ENCODE measurements around the gene MKRN1.
"Not testable (repeated sequence)": the region's sequence is repeated elsewhere in the genome, so short reads cannot be mapped to it uniquely, and the experiment has no call there.

The MKRN1 gene

GRCh38 chr7:140416560-140416959, 62.7 kb downstream of the MKRN1 start:
- Histone ChIP-seq H3K27me3 (ENCODE audit: insufficient read depth, low read length, poor library complexity, severe bottlenecking) (no peaks in the 10 kb centered on the region), H2AFZ (ENCODE audit: low read length) (no peak overlapping the region), H3K4me3 (ENCODE audit: low read length, poor library complexity, severe bottlenecking) (no peak overlapping the region), H3F3A (ENCODE audit: low read depth) (no peaks in the 10 kb centered on the region), H3K79me2 (ENCODE audit: insufficient read depth, low read length) (no peaks in the 10 kb centered on the region), H3K36me3 (ENCODE audit: insufficient read depth, low read length) (no peaks in the 10 kb centered on the region), H3K9me2 (replicated peaks; ENCODE audit: low read depth, low read length) (no peaks in the 10 kb centered on the region), H4K20me1 (ENCODE audit: insufficient read depth, low read length, poor library complexity, severe bottlenecking) (no peaks in the 10 kb centered on the region), H3K4me2 (ENCODE audit: low read depth, low read length, poor library complexity, severe bottlenecking) (no peak overlapping the region), H3K9me3 (ENCODE audit: insufficient read depth, low read depth, low read length) (no peaks in the 10 kb centered on the region), H3K4me1 (ENCODE audit: insufficient read depth, low read length, poor library complexity, severe bottlenecking) (peaks cover 27% of the 10 kb centered on the region), H3K9ac (ENCODE audit: low read depth, low read length, poor library complexity, severe bottlenecking) (no peak overlapping the region)
- TF ChIP-seq EZH2phosphoT487 (IDR thresholded peaks at IDR 0.05; ENCODE audit: borderline replicate concordance) = no peak
- TF ChIP-seq CTCF (conservative IDR thresholded peaks at IDR 0.05; ENCODE audit: low read length) = no peak

- not testable (repeated sequence) for H3K4me3 ChIP-seq (ENCODE audit: low read length, poor library complexity, severe bottlenecking); H4K20me1 ChIP-seq (ENCODE audit: insufficient read depth, low read length, poor library complexity, severe bottlenecking); H3K4me2 ChIP-seq (ENCODE audit: low read depth, low read length, poor library complexity, severe bottlenecking); H3K9me2 ChIP-seq (replicated peaks; ENCODE audit: low read depth, low read length); H3K9me3 ChIP-seq (ENCODE audit: insufficient read depth, low read depth, low read length); H2AFZ ChIP-seq (ENCODE audit: low read length); H3K79me2 ChIP-seq (ENCODE audit: insufficient read depth, low read length); H3K36me3 ChIP-seq (ENCODE audit: insufficient read depth, low read length); H3F3A ChIP-seq (ENCODE audit: low read depth); H3K27me3 ChIP-seq (ENCODE audit: insufficient read depth, low read length, poor library complexity, severe bottlenecking); H3K9ac ChIP-seq (ENCODE audit: low read depth, low read length, poor library complexity, severe bottlenecking)
- H3K4me1 ChIP-seq (ENCODE audit: insufficient read depth, low read length, poor library complexity, severe bottlenecking) = peaks cover 27% of the 10 kb centered on the region
Observed at GRCh38 chr7:140415816-140416215, 63.5 kb downstream of the MKRN1 start.

- H3K27me3 ChIP-seq (ENCODE audit: insufficient read depth, low read length, poor library complexity, severe bottlenecking) = no peaks in the 10 kb centered on the region
Observed at GRCh38 chr7:140415361-140415760, 63.9 kb downstream of the MKRN1 start.

More at GRCh38 chr7:140415361-140415760, 63.9 kb downstream of the MKRN1 start:
- H4K20me1 ChIP-seq (ENCODE audit: insufficient read depth, low read length, poor library complexity, severe bottlenecking) = no peaks in the 10 kb centered on the region
- H3K9ac ChIP-seq (ENCODE audit: low read depth, low read length, poor library complexity, severe bottlenecking) = no peak overlapping the region
- no peak overlapping the region for H3K4me3 ChIP-seq (ENCODE audit: low read length, poor library complexity, severe bottlenecking)
- TF ChIP-seq EZH2phosphoT487 (IDR thresholded peaks at IDR 0.05; ENCODE audit: borderline replicate concordance) (no peak), CTCF (conservative IDR thresholded peaks at IDR 0.05; ENCODE audit: low read length) (no peak)
- no peak overlapping the region for H2AFZ ChIP-seq (ENCODE audit: low read length)
- H3K9me2 ChIP-seq (replicated peaks; ENCODE audit: low read depth, low read length) = no peaks in the 10 kb centered on the region
- H3K79me2 ChIP-seq (ENCODE audit: insufficient read depth, low read length) = no peaks in the 10 kb centered on the region
- no peaks in the 10 kb centered on the region for H3K9me3 ChIP-seq (ENCODE audit: insufficient read depth, low read depth, low read length)
- no peaks in the 10 kb centered on the region for H3K36me3 ChIP-seq (ENCODE audit: insufficient read depth, low read length)
- no peaks in the 10 kb centered on the region for H3F3A ChIP-seq (ENCODE audit: low read depth)
- H3K4me2 ChIP-seq (ENCODE audit: low read depth, low read length, poor library complexity, severe bottlenecking) = no peak overlapping the region
- peaks cover 27% of the 10 kb centered on the region for H3K4me1 ChIP-seq (ENCODE audit: insufficient read depth, low read length, poor library complexity, severe bottlenecking)
